Measurements from ENCODE around the gene COX8A.
"Not testable (repeated sequence)": the region's sequence is repeated elsewhere in the genome, so short reads cannot be mapped to it uniquely, and the experiment has no call there.

COX8A gene

DNA sequence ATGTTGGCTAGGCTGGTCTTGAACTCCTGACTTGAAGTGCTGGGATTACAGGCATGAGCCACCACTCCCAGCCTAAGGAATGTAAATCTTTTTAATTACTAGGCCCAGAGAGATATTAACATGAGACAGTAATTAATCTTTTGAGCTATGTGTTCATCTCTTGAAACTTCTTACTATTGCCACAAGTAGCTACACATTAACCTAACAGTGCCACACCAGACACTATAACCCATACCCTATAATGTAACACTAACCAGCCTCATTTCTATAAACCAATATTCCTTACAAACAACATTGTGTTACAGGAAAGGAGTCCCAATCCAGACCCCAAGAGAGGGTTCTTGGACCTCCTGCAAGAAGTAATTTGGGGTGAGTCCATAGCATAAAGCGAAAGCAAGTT lies 8.0 kb upstream of the COX8A start:
- TF ChIP-seq, protein P1, sequence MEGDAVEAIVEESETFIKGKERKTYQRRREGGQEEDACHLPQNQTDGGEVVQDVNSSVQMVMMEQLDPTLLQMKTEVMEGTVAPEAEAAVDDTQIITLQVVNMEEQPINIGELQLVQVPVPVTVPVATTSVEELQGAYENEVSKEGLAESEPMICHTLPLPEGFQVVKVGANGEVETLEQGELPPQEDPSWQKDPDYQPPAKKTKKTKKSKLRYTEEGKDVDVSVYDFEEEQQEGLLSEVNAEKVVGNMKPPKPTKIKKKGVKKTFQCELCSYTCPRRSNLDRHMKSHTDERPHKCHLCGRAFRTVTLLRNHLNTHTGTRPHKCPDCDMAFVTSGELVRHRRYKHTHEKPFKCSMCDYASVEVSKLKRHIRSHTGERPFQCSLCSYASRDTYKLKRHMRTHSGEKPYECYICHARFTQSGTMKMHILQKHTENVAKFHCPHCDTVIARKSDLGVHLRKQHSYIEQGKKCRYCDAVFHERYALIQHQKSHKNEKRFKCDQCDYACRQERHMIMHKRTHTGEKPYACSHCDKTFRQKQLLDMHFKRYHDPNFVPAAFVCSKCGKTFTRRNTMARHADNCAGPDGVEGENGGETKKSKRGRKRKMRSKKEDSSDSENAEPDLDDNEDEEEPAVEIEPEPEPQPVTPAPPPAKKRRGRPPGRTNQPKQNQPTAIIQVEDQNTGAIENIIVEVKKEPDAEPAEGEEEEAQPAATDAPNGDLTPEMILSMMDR (IDR thresholded peaks at IDR 0.05; ENCODE audit: control insufficient read depth, insufficient read depth, low read depth, low read length, missing control alignments): no peak
- no peak overlapping the region for H3K4me3 ChIP-seq (ENCODE audit: control insufficient read depth, low read depth, low read length)
- DNase-seq (ENCODE audit: low read depth): no peak

DNA sequence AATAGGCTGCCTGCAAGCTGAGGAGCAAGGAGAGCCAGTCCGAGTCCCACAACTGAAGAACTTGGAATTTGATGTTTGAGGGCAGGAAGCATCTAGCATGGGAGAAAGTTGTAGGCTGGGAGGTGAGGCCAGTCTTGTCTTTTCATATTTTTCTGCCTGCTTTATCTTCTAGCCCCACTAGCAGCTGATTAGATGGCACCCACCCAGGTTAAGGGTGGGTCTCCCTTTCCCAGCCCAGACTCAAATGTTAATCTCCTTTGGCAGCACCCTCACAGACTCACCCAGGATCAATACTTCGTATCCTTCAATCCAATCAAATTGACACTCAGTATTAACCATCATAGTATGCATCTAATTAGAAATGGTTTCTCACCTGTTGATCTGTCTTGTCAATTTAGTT lies 5.0 kb upstream of the COX8A start:
- DNase-seq (ENCODE audit: low read depth): no peak
- TF ChIP-seq, protein P1 (IDR thresholded peaks at IDR 0.05; ENCODE audit: control insufficient read depth, insufficient read depth, low read depth, low read length, missing control alignments): no peak
- no peak overlapping the region for H3K4me3 ChIP-seq (ENCODE audit: control insufficient read depth, low read depth, low read length)

DNA sequence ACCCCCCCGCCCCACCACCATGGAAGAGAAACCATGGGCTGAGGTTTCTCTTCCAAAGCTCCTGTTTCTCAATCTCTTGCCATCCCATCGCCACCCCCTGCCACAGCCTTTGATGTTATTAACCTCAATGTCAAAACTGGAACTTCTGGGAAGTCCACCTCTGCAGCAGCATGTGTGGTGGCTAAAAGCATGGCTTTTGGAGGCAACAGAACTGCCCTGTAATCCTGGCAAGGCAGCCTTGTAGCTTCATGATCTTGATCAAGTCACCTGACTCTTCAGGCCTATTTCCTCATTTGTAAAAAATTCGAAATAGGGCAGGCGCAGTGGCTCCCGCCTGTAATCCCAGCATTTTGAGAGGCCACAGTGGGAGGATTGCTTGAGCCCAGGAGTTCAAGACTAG lies 3.5 kb upstream of the COX8A start:
- no peak overlapping the region for H3K4me3 ChIP-seq (ENCODE audit: control insufficient read depth, low read depth, low read length)
- TF ChIP-seq, protein P1 (IDR thresholded peaks at IDR 0.05; ENCODE audit: control insufficient read depth, insufficient read depth, low read depth, low read length, missing control alignments): no peak

DNA sequence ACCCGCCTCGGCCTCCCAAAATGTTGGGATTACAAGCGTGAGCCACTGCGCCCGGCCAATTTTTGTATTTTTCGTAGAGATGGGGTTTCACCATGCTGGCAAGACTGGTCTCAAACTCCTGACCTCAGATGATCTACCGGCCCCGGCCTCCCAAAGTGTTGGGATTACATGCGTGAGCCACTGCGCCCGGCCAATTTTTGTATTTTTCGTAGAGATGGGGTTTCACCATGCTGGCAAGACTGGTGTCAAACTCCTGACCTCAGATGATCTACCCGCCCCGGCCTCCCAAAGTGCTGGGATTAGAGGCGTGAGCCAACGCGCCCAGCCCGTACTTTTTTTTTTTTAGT lies 535 bp upstream of the COX8A start:
- not testable (repeated sequence) for DNase-seq (ENCODE audit: low read depth); H3K4me3 ChIP-seq (ENCODE audit: control insufficient read depth, low read depth, low read length)

More for the DNA sequence above, 3.5 kb upstream of the COX8A start:
- DNase-seq (ENCODE audit: low read depth): no peak

DNA sequence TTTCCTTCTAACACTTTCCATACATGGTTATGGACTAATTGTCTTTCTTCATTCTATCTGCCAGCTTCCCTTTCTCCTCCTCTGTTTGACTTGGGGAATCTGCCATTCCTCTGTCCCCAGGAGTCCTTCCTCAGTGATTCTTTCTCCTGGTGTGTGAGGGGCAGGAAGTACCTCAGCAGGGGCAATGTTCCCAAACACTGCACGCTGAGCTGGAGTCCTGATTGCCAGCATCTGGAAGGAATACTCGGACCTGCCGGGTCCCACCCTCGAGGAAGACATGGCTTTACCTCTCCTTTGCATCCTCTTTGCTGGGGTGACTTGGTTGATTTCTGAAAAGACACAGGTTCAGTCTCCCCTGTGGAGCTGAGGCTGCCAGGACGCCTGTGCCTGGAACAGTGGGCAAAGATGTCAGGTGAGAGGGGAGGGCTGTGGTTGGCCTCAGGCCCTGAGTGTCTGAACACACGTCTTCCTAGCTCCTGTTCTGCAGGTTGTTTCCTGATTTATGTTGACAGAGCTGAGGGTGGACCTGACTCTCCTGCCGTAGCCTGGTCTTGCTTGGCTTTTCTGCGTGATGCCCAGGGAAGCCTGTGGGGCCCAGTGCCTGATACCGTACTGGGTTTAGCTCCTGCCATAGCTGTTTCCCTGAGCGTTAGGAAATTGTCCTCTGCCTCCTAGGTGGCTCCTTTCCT lies 4.3 kb downstream of the COX8A start:
- DNase-seq (ENCODE audit: low read depth): no peak
- TF ChIP-seq, protein P1 (IDR thresholded peaks at IDR 0.05; ENCODE audit: control insufficient read depth, insufficient read depth, low read depth, low read length, missing control alignments): no peak
- no peak overlapping the region for H3K4me3 ChIP-seq (ENCODE audit: control insufficient read depth, low read depth, low read length)

DNA sequence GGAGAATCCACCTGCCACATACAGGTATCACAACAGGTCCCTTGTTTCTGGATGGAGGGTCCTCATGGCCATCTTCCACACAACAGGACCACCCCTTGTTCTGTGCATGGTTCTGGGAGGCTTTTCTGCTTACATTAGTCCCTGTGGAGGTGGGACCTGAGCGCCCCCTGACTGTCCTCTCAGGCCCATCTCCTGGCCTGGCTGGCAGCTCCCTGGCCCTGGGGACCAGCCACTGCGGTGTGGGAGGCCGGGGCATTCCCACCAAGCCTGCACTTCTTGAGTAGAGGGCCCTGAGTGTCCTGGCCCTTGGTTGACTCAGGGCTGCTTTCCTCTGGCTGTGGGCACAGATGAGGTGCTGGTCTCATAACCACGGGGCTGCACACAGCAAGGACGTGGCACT lies 5.0 kb downstream of the COX8A start:
- TF ChIP-seq, protein P1 (IDR thresholded peaks at IDR 0.05; ENCODE audit: control insufficient read depth, insufficient read depth, low read depth, low read length, missing control alignments): no peak
- DNase-seq (ENCODE audit: low read depth): no peak
- no peak overlapping the region for H3K4me3 ChIP-seq (ENCODE audit: control insufficient read depth, low read depth, low read length)

DNA sequence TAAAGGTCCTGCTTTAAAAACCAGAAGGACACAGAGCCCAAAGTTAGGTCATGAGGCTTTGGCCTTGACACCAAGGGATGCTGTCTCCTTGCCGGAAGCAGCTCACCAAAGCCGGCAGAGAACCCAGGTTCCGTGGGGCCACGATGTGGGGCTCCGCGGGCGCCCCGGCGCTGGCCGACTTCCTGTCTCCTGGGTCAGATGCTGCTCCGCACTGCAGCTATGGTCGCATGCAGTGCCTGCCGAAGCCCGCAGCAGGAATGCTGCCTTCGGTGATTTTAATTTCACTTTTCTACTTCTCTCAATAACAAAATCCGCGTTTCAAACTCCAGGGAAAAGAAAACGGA lies 11.4 kb downstream of the COX8A start:
- TF ChIP-seq, protein P1 (IDR thresholded peaks at IDR 0.05; ENCODE audit: control insufficient read depth, insufficient read depth, low read depth, low read length, missing control alignments): no peak
- H3K4me3 ChIP-seq (ENCODE audit: control insufficient read depth, low read depth, low read length): peak overlapping the region; percentile 99
- no peak for DNase-seq (ENCODE audit: low read depth)

All from AG09309 (cell line).